Kidney tubule cell (primary cell): Measurements from ENCODE around the gene PLEKHA7.
"Not testable (repeated sequence)": the region's sequence is repeated elsewhere in the genome, so short reads cannot be mapped to it uniquely, and the experiment has no call there.

Experiments used
- DNase-seq: peaks from one replicate; pipeline ENCODE4 v3.0.0-alpha.2; 2018; ENCODE audit warnings: low spot score

PLEKHA7 gene

GRCh38 chr11:16911186-16911585 lies 103.0 kb downstream of the PLEKHA7 start:
- no peak for DNase-seq

- DNase-seq = no peak
Observed at GRCh38 chr11:16909359-16910035, 104.7 kb downstream of the PLEKHA7 start.

DNA sequence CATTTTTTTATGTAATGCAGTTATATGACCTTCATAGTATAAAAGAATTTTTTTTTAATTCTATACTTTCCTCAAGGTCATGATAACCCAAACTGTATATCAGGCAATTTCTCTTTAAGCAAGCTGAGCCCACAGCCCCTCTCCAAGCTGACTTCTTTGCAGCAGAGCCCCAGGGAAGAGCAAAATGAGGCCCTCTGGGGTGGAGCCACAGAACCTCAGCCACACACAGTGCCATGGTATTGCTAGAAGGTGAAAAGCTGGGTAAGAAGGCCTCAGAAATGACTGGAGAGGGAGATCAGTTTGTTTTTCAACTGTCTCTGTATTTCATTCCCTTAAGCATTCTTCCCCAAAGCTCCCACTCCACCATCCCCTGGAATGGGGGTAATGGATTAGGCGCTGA lies 108.8 kb downstream of the PLEKHA7 start:
- DNase-seq = no peak

DNA sequence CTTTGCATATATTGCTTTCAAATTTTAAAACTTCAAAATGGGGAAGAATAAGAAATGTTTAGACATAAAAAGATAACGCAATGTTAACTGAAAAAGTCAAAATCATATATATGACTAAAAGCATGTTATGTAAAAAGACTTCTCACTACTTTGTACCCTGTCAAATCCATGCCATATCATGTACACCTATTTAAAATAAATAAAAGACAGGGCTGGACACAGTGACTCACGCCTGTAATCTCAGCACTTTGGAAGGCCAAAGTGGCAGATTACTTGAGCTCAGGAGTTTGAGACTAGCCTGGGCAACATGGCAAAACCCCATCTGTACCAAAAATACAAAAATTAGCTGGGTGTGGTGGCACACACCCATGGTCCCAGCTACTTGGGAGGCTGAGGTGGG lies 109.5 kb downstream of the PLEKHA7 start:
- DNase-seq = not testable (repeated sequence)

- peak; percentile 37 for DNase-seq
Observed at GRCh38 chr11:16902781-16903378, 111.3 kb downstream of the PLEKHA7 start.

- DNase-seq = peak; percentile 44
Observed at GRCh38 chr11:16902182-16902581, 112.0 kb downstream of the PLEKHA7 start.

GRCh38 chr11:16900491-16900890 lies 113.7 kb downstream of the PLEKHA7 start:
- DNase-seq = no peak

- DNase-seq = no peak
Observed at GRCh38 chr11:16899708-16900303, 114.4 kb downstream of the PLEKHA7 start.

DNA sequence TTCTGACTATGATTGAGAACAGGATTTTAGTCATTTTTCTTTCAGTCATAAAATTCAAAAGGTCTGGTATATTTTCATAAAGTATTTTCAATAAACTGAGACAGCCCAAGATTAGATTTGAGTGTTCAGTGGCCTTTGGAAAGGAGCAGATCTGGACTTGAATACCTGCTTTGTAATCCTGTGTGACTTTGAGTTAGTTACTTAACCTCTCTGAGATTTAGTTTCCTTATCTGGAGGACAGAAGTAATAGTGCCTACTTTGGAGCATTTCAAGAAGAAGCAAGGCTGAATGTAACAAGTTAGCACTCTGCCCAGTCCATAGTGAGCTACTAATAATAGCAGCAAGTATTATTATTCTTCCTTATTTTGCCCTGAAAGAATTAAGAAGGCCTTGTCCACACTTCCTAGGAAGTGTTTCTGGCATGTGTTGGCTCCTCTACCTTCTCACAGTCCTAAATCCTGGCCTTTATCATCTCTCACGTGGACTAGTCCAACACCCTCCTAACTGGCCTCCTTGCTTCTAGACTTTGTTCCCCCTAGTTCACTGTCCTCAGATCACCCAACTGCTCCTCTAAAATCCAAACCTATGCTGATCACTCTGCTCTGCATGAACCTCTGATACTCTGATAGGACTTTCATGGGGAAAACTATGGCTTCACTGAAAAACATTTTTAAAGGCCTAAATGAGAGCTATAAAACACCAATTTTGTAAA lies 115.8 kb downstream of the PLEKHA7 start:
- no peak for DNase-seq

DNA sequence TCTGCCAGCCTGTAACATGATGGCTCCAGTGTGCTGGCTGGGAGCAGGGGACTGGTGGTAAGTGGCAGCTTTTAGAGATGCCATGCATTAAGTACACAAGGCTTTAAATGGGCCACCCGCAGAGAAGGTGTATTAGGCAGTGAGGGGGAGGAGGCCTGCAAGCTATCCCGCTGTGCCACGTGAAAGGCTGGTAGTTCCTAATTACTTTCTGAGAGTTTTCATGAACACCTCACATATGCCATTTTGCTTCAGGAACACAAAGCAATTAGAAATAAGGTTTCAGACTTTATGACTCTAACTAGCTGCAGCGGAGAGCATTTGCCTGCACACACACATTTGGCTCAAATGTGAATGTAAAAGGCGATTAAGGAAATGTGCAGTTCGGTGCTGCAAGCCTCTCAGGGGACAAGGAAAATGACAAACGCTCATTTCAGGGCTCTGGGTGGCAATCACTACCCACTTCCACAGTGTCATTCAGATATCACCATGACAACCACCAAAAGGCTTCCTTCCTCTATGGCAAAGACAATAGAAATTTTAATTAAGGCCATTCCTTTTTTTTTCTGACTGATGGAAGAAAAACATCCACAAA lies 116.6 kb downstream of the PLEKHA7 start:
- no peak for DNase-seq

GRCh38 chr11:16896729-16897469 lies 117.3 kb downstream of the PLEKHA7 start:
- no peak for DNase-seq

GRCh38 chr11:16895306-16895705 lies 118.9 kb downstream of the PLEKHA7 start:
- DNase-seq = peak; percentile 99

- peak; percentile 49 for DNase-seq
Observed at GRCh38 chr11:16893456-16894066, 120.7 kb downstream of the PLEKHA7 start.

- peak; percentile 75 for DNase-seq
Observed at GRCh38 chr11:16891964-16892363, 122.2 kb downstream of the PLEKHA7 start.

DNA sequence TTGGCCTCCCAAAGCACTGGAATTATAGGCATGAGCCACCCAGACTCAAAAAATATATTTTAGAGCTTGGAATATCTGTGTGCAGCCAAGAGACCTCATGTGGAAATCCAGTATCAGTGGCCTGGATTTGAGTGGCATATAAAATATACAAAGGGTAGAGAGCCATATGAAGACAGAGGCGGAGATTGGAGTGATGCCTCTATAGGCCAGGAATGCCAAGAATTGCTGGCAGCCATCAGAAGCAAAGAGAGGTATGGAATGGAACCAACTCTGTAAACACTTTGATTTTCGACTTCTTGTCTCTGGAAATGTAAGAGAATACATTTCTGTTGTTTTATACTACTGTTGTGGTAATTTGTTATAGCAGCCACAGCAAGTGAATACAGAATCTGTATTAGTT lies 123.0 kb downstream of the PLEKHA7 start:
- no peak for DNase-seq

DNA sequence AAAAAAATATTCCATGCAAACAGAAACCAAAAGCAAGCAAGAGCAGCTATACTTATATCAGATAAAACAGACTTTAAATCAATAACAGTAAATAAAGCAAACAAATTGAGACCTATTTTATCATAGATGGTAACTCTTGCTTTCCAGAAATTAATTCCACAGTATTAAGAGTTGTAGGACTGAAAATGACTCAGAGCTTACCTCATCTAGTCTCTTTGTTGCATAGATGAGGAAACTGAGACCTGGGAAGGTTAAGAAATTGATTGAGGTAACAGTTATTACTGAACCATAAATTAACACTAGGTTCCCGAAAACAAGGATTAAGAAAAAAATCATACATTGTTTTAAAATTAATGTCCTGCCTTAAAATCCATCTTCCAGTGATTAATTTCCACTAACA lies 123.8 kb downstream of the PLEKHA7 start:
- no peak for DNase-seq

DNA sequence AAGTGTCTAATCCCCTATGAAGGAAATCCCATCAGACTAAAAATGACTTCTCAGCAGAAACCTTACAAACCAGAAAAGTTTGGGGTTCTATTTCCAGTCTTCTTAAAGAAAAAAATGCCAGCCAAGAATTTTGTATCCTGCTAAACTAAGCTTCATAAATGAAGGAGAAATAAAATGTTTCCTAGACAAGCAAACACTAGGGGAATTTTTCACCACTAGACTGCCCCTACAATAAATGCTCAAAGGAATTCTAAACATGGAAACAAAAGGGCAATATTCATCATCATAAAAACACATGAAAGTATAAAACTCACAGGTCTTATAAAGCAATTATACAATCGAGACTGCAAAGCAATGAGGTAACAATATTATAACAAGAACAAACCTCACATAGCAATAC lies 124.3 kb downstream of the PLEKHA7 start:
- no peak for DNase-seq

DNA sequence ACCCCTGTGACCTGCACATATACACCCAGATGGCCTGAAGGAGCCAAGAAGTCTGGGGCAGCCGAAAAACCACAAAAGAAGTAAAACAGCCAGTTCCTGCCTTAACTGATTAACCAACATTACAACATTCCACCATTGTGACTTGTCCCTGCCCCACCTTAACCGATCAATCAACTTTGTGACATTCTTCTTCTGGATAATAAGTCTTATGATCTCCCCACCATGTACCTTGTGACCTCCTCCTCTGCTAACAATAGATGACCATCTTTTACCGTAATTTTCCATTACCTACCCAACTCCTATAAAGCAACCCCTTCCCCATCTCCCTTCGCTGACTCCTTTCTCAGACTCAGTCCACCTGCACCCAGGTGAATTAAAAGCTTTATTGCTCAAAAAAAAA lies 125.2 kb downstream of the PLEKHA7 start:
- DNase-seq = not testable (repeated sequence)

GRCh38 chr11:16887887-16888286 lies 126.3 kb downstream of the PLEKHA7 start:
- DNase-seq = not testable (repeated sequence)

- DNase-seq = peak; percentile 74
Observed at GRCh38 chr11:16883174-16883573, 131.0 kb downstream of the PLEKHA7 start.

- DNase-seq = no peak
Observed at GRCh38 chr11:16881766-16882165, 132.4 kb downstream of the PLEKHA7 start.
